G401 (cell line): ENCODE data around the gene CACNA1C. TPM values are rescaled to one million over a fixed set of nuclear protein-coding genes. Genes with fewer than 3 reads are reported as not detected.

Source experiments
- DNase-seq: peaks from one replicate; pipeline ENCODE4 v3.0.0-alpha.2; 2015; ENCODE audit warnings: low spot score
- in situ Hi-C: cut with HindIII; loops from 2 replicates; pipeline ENCODE4 v1.10.0; 2016; ENCODE audit warnings: low sequenced_read_pairs, mixed read lengths
- total RNA-seq: library from RNA; depleted of rRNA; stranded (reverse); fragments of >200 nt; shearing (Covaris generic); gene quantifications from 2 replicates; pipeline ENCODE4 v1.2.3, GENCODE V29; 2014

Gene CACNA1C
- total RNA-seq, 1 experiment from 2014 or later, result 2.8 TPM

- in situ Hi-C loops, result no loop called here
- no peak for DNase-seq
These were observed 495.3 kb downstream of the CACNA1C start for GRCh38 chr12:2548081-2548480.

GRCh38 chr12:2550561-2551411 lies 498.0 kb downstream of the CACNA1C start:
- in situ Hi-C loops, result no loop called here
- no peak for DNase-seq

GRCh38 chr12:2551412-2551900 lies 498.7 kb downstream of the CACNA1C start:
- in situ Hi-C loops, result no loop called here
- DNase-seq, result no peak

GRCh38 chr12:2552000-2552756 lies 499.4 kb downstream of the CACNA1C start:
- no peak for DNase-seq
- in situ Hi-C loops, result no loop called here

GRCh38 chr12:2553388-2554126 lies 500.8 kb downstream of the CACNA1C start:
- in situ Hi-C loops, result no loop called here

GRCh38 chr12:2555487-2556082 lies 502.8 kb downstream of the CACNA1C start:
- DNase-seq, result peak; percentile 55
- in situ Hi-C loops, result no loop called here

More at GRCh38 chr12:2553388-2554126, 500.8 kb downstream of the CACNA1C start:
- DNase-seq, result no peak

- no peak for DNase-seq
- in situ Hi-C loops, result no loop called here
These were observed 504.8 kb downstream of the CACNA1C start for GRCh38 chr12:2557597-2557996.

GRCh38 chr12:2559931-2560330 lies 507.1 kb downstream of the CACNA1C start:
- no peak for DNase-seq
- in situ Hi-C loops, result no loop called here

GRCh38 chr12:2560356-2560755 lies 507.6 kb downstream of the CACNA1C start:
- no peak for DNase-seq

GRCh38 chr12:2561367-2561766 lies 508.6 kb downstream of the CACNA1C start:
- in situ Hi-C loops, result no loop called here
- DNase-seq, result no peak

More at GRCh38 chr12:2560356-2560755, 507.6 kb downstream of the CACNA1C start:
- in situ Hi-C loops, result no loop called here

GRCh38 chr12:2562400-2562799 lies 509.6 kb downstream of the CACNA1C start:
- in situ Hi-C loops, result no loop called here
- DNase-seq, result no peak

- DNase-seq, result no peak
- in situ Hi-C loops, result no loop called here
These were observed 510.9 kb downstream of the CACNA1C start for GRCh38 chr12:2563709-2564108.

GRCh38 chr12:2566161-2566560 lies 513.4 kb downstream of the CACNA1C start:
- in situ Hi-C loops, result no loop called here
- no peak for DNase-seq

GRCh38 chr12:2567711-2568110 lies 514.9 kb downstream of the CACNA1C start:
- no peak for DNase-seq
- in situ Hi-C loops, result no loop called here

- DNase-seq, result no peak
- in situ Hi-C loops, result no loop called here
These were observed 517.8 kb downstream of the CACNA1C start for GRCh38 chr12:2570562-2570961.

GRCh38 chr12:2574355-2574935 lies 521.7 kb downstream of the CACNA1C start:
- in situ Hi-C loops, result no loop called here
- peak; percentile 17 for DNase-seq

- in situ Hi-C loops, result no loop called here
- DNase-seq, result no peak
These were observed 522.5 kb downstream of the CACNA1C start for GRCh38 chr12:2575245-2575644.

- no peak for DNase-seq
- in situ Hi-C loops, result no loop called here
These were observed 525.4 kb downstream of the CACNA1C start for GRCh38 chr12:2578211-2578610.

- no peak for DNase-seq
- in situ Hi-C loops, result no loop called here
These were observed 526.0 kb downstream of the CACNA1C start for GRCh38 chr12:2578772-2579171.
